DND-41 (cell line): ENCODE data around the gene FUOM.

Source experiments
- ATAC-seq: fragments of 200-7000 bp; cut with Tn5 transposase; 3 replicates; pipeline ENCODE4 v1.9.1; 2021; ENCODE audit warnings: low read depth; ENCODE audit not compliant: insufficient read depth
- DNase-seq: peaks from one replicate; pipeline ENCODE4 v3.0.0-alpha.2; 2020
- H2AFZ ChIP-seq: 2 replicates; pipeline ENCODE4 v1.6.0; 2012; ENCODE audit warnings: low read depth, low read length
- H3K27ac ChIP-seq: 2 replicates; pipeline ENCODE4 v1.5.1; 2012; ENCODE audit warnings: low read length, inconsistent platforms
- H3K27me3 ChIP-seq: fragments of 200-600 bp; sonication (generic); 2 replicates; pipeline ENCODE4 v1.6.0; 2012; ENCODE audit warnings: low read length, mild to moderate bottlenecking, inconsistent platforms; ENCODE audit not compliant: insufficient read depth, poor library complexity
- H3K36me3 ChIP-seq: 2 replicates; pipeline ENCODE4 v1.5.1; 2012; ENCODE audit warnings: low read length, inconsistent platforms; ENCODE audit not compliant: insufficient read depth
- H3K4me1 ChIP-seq: 2 replicates; pipeline ENCODE4 v1.5.1; 2012; ENCODE audit warnings: mild to moderate bottlenecking, low read length; ENCODE audit not compliant: insufficient read depth
- H3K4me2 ChIP-seq: 2 replicates; pipeline ENCODE4 v1.6.0; 2012; ENCODE audit warnings: mild to moderate bottlenecking, moderate library complexity, low read length, inconsistent platforms; ENCODE audit not compliant: insufficient read depth
- H3K4me3 ChIP-seq, 2 experiments: fragments of 200-600 bp in 1 of 2; shearing (Covaris generic) in 1 of 2; 2 replicates each; pipeline ENCODE4 v1.5.1; 2012 to 2016; ENCODE audit warnings: inconsistent platforms in 2 of 2, low read length in 2 of 2, mild to moderate bottlenecking in 2 of 2, low read depth in 1 of 2, moderate library complexity in 1 of 2
- H3K79me2 ChIP-seq: 2 replicates; pipeline ENCODE4 v1.6.0; 2012; ENCODE audit warnings: low read length, inconsistent platforms; ENCODE audit not compliant: insufficient read depth
- H3K9ac ChIP-seq: 2 replicates; pipeline ENCODE4 v1.6.0; 2012; ENCODE audit warnings: low read depth, mild to moderate bottlenecking, inconsistent platforms, low read length, moderate library complexity
- H3K9me3 ChIP-seq: 2 replicates; pipeline ENCODE4 v1.5.1; 2012; ENCODE audit warnings: low read length, moderate library complexity, mild to moderate bottlenecking, inconsistent platforms; ENCODE audit not compliant: insufficient read depth, severe bottlenecking
- H4K20me1 ChIP-seq: 2 replicates; pipeline ENCODE4 v1.6.0; 2012; ENCODE audit warnings: low read length; ENCODE audit not compliant: insufficient read depth
- EZH2 ChIP-seq: IDR thresholded peaks from 3 replicates; pipeline ENCODE4 v1.6.1; 2012; ENCODE audit warnings: borderline replicate concordance, low read depth, mild to moderate bottlenecking, moderate library complexity, low read length, inconsistent platforms; ENCODE audit not compliant: severe bottlenecking
- TF ChIP-seq, protein P1 (sequence below): IDR thresholded peaks from 2 replicates; pipeline ENCODE4 v1.5.1; 2012; ENCODE audit warnings: borderline replicate concordance, low read length, moderate library complexity, mild to moderate bottlenecking; ENCODE audit not compliant: poor library complexity, severe bottlenecking; ENCODE audit errors: extremely low read depth

FUOM gene

DNA sequence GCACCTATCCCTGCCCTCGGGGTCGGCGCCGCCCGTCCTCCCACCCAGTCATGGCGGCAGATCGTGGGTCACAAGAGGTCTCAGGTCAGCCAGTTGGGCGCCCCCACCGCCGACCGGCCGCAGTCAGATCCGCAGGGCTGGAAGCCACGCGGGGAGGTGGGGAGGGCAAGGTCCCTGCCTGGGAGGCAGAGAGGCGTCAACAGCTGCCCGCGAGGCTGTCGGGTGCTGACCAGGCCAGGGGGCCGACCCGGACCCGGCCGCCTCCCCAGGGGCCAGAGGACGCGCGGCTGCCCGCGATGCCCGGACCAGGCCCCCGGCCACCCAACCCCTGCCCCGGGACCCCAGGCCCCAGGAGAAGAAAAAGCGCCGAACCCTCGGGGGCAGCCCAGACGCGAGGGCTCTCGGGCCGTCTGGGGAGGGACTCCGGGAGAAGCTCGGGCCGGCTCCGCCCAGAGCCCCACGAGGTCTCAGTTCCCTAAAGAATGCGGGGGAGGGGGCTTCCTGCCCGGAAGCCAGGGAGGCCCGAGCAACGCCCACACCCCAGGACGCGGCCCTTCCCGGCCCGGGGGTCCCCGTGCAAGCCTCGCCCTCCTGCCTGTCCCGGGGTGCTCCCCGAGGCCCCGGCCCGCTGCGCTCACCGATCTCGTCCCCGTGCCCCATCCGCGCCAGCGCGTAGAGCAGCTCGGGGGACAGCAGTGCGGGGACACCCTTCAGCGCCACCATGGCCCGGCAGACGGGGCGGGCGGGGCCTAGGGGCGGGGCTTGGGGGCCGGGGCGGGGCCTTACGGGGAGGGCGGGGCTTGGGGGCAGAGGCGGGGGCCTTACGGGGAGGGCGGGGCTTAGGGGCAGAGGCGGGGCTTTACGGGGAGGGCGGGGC is at the start of gene FUOM:
Gene FUOM, minus strand, starts transcription at position 735 of the 877 bp plus-strand sequence. Its CDS starts 12 bp downstream, at position 723.
- H3K9ac ChIP-seq = peak within 1 kb of the TSS; percentile 60
- TF ChIP-seq, protein P1, sequence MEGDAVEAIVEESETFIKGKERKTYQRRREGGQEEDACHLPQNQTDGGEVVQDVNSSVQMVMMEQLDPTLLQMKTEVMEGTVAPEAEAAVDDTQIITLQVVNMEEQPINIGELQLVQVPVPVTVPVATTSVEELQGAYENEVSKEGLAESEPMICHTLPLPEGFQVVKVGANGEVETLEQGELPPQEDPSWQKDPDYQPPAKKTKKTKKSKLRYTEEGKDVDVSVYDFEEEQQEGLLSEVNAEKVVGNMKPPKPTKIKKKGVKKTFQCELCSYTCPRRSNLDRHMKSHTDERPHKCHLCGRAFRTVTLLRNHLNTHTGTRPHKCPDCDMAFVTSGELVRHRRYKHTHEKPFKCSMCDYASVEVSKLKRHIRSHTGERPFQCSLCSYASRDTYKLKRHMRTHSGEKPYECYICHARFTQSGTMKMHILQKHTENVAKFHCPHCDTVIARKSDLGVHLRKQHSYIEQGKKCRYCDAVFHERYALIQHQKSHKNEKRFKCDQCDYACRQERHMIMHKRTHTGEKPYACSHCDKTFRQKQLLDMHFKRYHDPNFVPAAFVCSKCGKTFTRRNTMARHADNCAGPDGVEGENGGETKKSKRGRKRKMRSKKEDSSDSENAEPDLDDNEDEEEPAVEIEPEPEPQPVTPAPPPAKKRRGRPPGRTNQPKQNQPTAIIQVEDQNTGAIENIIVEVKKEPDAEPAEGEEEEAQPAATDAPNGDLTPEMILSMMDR = no peak
- TF ChIP-seq EZH2 = no peak
- H3K9me3 ChIP-seq = no peaks in the 10 kb centered on the region
- H4K20me1 ChIP-seq = 0 out of 2 replicates have a peak, but pooled peaks cover 5% of the 10 kb centered on the region
- no peaks in the 10 kb centered on the region for H3K79me2 ChIP-seq
- peak within 1 kb of the TSS; percentile 75 for H2AFZ ChIP-seq
- peak within 1 kb of the TSS; percentile 36; the same call in 1 of the 2 replicates for H3K27ac ChIP-seq
- peak within 1 kb of the TSS; percentile 27 to 66; a peak in 3 of 4 replicates for H3K4me3 ChIP-seq
- peaks cover 7% of the 10 kb centered on the region for H3K36me3 ChIP-seq
- H3K27me3 ChIP-seq = no peaks in the 10 kb centered on the region
- H3K4me2 ChIP-seq = peak within 1 kb of the TSS; percentile 79
- peak; percentile 78 for ATAC-seq
- DNase-seq = peak; percentile 74
- peaks cover 11% of the 10 kb centered on the region for H3K4me1 ChIP-seq

GRCh38 chr10:133405844-133406527 is 48.2 kb upstream of the FUOM start:
- Histone ChIP-seq H3K27ac (no peak overlapping the region), H3K4me3 (no peak overlapping the region), H3K9me3 (peaks cover 33% of the 10 kb centered on the region), H2AFZ (no peak overlapping the region), H3K4me1 (no peaks in the 10 kb centered on the region), H3K27me3 (no peaks in the 10 kb centered on the region), H3K36me3 (peaks cover 96% of the 10 kb centered on the region), H3K79me2 (peaks cover 75% of the 10 kb centered on the region), H4K20me1 (peaks cover 8% of the 10 kb centered on the region; the same call in 1 of the 2 replicates), H3K9ac (no peak overlapping the region), H3K4me2 (no peak overlapping the region)
- DNase-seq (no peak), ATAC-seq (no peak)
- TF ChIP-seq EZH2 = no peak
- TF ChIP-seq, protein P1 = no peak

GRCh38 chr10:133405272-133405671 is 47.5 kb upstream of the FUOM start:
- Histone ChIP-seq H3K4me2 (no peak overlapping the region), H3K4me3 (no peak overlapping the region), H4K20me1 (peaks cover 8% of the 10 kb centered on the region; the same call in 1 of the 2 replicates), H3K79me2 (peaks cover 74% of the 10 kb centered on the region), H3K9ac (no peak overlapping the region), H3K9me3 (peaks cover 26% of the 10 kb centered on the region), H2AFZ (no peak overlapping the region), H3K4me1 (no peaks in the 10 kb centered on the region), H3K36me3 (peaks cover 96% of the 10 kb centered on the region), H3K27me3 (no peaks in the 10 kb centered on the region), H3K27ac (no peak overlapping the region)
- TF ChIP-seq, protein P1 = no peak
- TF ChIP-seq EZH2 = no peak
- DNase-seq (no peak), ATAC-seq (no peak)
